Liver (tissue), 9 donors: ENCODE data around the gene AKAP11. TPM values are rescaled to one million over a fixed set of nuclear protein-coding genes. Genes with fewer than 3 reads are reported as not detected.
A peak's percentile ranks its signal among the peaks of the same experiment; 100 is the strongest.

Source experiments
- DNase-seq: peaks from one replicate; pipeline ENCODE4 v3.0.0-alpha.2; 2017; ENCODE audit warnings: low spot score
- H3K27ac ChIP-seq, 2 donors: one replicate each; pipeline ENCODE4 v1.7.0; 2013; ENCODE audit warnings: inconsistent platforms in 2 of 2, low read length in 2 of 2, control low read depth in 1 of 2, low read depth in 1 of 2, mild to moderate bottlenecking in 1 of 2
- H3K27me3 ChIP-seq, 4 donors: one replicate each; pipeline versions ENCODE4 v1.6.1 to v1.7.0; 2013; ENCODE audit warnings: low read length in 3 of 4, inconsistent platforms in 1 of 4, mild to moderate bottlenecking in 1 of 4, moderate library complexity in 1 of 4; ENCODE audit not compliant: control insufficient read depth in 4 of 4, insufficient read depth in 4 of 4
- H3K36me3 ChIP-seq, 4 donors: one replicate each; pipeline versions ENCODE4 v1.6.1 to v1.7.0; 2013; ENCODE audit warnings: low read length in 3 of 4, mild to moderate bottlenecking in 3 of 4, low read depth in 1 of 4, moderate library complexity in 1 of 4; ENCODE audit not compliant: control insufficient read depth in 4 of 4, insufficient read depth in 3 of 4
- H3K4me1 ChIP-seq, 4 donors: one replicate each; pipeline versions ENCODE4 v1.6.1 to v1.7.0; 2013; ENCODE audit warnings: low read length in 3 of 4, mild to moderate bottlenecking in 3 of 4, moderate library complexity in 1 of 4; ENCODE audit not compliant: control insufficient read depth in 4 of 4, insufficient read depth in 4 of 4
- H3K4me3 ChIP-seq, 3 donors: one replicate each; pipeline versions ENCODE4 v1.6.1 to v1.7.0; 2013; ENCODE audit warnings: low read length in 3 of 3, control low read depth in 1 of 3, low read depth in 1 of 3, mild to moderate bottlenecking in 1 of 3
- H3K9ac ChIP-seq, 2 donors: one replicate each; pipeline ENCODE4 v1.7.0; 2013; ENCODE audit warnings: low read length in 2 of 2, mild to moderate bottlenecking in 2 of 2, moderate library complexity in 2 of 2, control low read depth in 1 of 2, low read depth in 1 of 2
- H3K9me3 ChIP-seq, 4 donors: one replicate each; pipeline versions ENCODE4 v1.6.1 to v1.7.0; 2013; ENCODE audit warnings: low read length in 3 of 4; ENCODE audit not compliant: control insufficient read depth in 4 of 4
- EGR1 ChIP-seq, 2 donors: IDR thresholded peaks; 2 replicates each; pipeline ENCODE4 v1.6.1; 2016 to 2018; ENCODE audit warnings: antibody characterized with exemption in 2 of 2, low read depth in 2 of 2
- FOXA1 ChIP-seq: IDR thresholded peaks from 2 replicates; pipeline ENCODE4 v1.6.1; 2016; ENCODE audit warnings: antibody characterized with exemption
- FOXA2 ChIP-seq: IDR thresholded peaks from 2 replicates; pipeline ENCODE4 v1.6.1; 2016; ENCODE audit warnings: antibody characterized with exemption
- GABPA ChIP-seq, 2 donors: IDR thresholded peaks in 1 of 2; conservative IDR thresholded peaks in 1 of 2; 2 replicates each; pipeline ENCODE4 v1.6.1; 2016; ENCODE audit warnings: antibody characterized with exemption in 2 of 2, mild to moderate bottlenecking in 1 of 2, moderate library complexity in 1 of 2
- HNF4A ChIP-seq, 2 donors: conservative IDR thresholded peaks; 2 replicates each; pipeline ENCODE4 v1.6.1; 2016; ENCODE audit warnings: antibody characterized with exemption in 2 of 2, mild to moderate bottlenecking in 2 of 2
- JUND ChIP-seq, 2 donors: IDR thresholded peaks; 2 replicates each; pipeline ENCODE4 v1.6.1; 2016; ENCODE audit warnings: antibody characterized with exemption in 2 of 2
- NR2F2 ChIP-seq: IDR thresholded peaks from 2 replicates; pipeline ENCODE4 v1.6.1; 2016; ENCODE audit warnings: antibody characterized with exemption
- RAD21 ChIP-seq, 2 donors: IDR thresholded peaks; 2 replicates each; pipeline ENCODE4 v1.6.1; 2016; ENCODE audit warnings: antibody characterized with exemption in 2 of 2, mild to moderate bottlenecking in 2 of 2
- RXRA ChIP-seq, 2 donors: IDR thresholded peaks; 2 replicates each; pipeline ENCODE4 v1.6.1; 2017 to 2018; ENCODE audit warnings: antibody characterized with exemption in 2 of 2, mild to moderate bottlenecking in 1 of 2
- SP1 ChIP-seq: IDR thresholded peaks from 2 replicates; pipeline ENCODE4 v1.6.1; 2018; ENCODE audit warnings: antibody characterized with exemption, mild to moderate bottlenecking
- TAF1 ChIP-seq: conservative IDR thresholded peaks from 2 replicates; pipeline ENCODE4 v1.6.1; 2016; ENCODE audit warnings: antibody characterized with exemption, mild to moderate bottlenecking
- YY1 ChIP-seq: IDR thresholded peaks from 2 replicates; pipeline ENCODE4 v1.6.1; 2016; ENCODE audit warnings: antibody characterized with exemption, mild to moderate bottlenecking
- WGBS: extraction: QIAGEN DNeasy Blood & Tissue Kit; methylation state at CpG from one replicate; pipeline ENCODE4 v1.1.7; 2013; 5-methylcytosine and 5-hydroxymethylcytosine counted together
- polyA plus RNA-seq, 2 donors: library from polyadenylated mRNA; stranded (reverse) in 1 of 2; unstranded in 1 of 2; fragments of 200-250 nt in 1 of 2; fragments of >200 nt in 1 of 2; fragmentation: Nextera tagmentation in 1 of 2; extraction: Ambion mirVana in 1 of 2; gene quantifications; one replicate each; pipeline versions ENCODE4 v1.2.1 to v1.2.3, GENCODE V29; 2013 to 2015
- total RNA-seq, 2 donors: library from RNA; depleted of rRNA; stranded (reverse); fragments of >200 nt; gene quantifications; one replicate each; pipeline ENCODE4 v1.2.3, GENCODE V29; 2014
- TF ChIP-seq, protein P1 (sequence below): fragments of 150-350 bp; IDR thresholded peaks from 2 replicates; pipeline ENCODE4 v1.5.1; 2017; ENCODE audit warnings: improper control_type of control experiment, low read depth, low read length; ENCODE audit not compliant: missing input control
- TF ChIP-seq, protein P2 (sequence below): IDR thresholded peaks from 2 replicates; pipeline ENCODE4 v1.6.1; 2016; ENCODE audit warnings: antibody characterized with exemption
- TF ChIP-seq, protein P3 (sequence below): IDR thresholded peaks from 2 replicates; pipeline ENCODE4 v1.6.1; 2016; ENCODE audit warnings: antibody characterized with exemption
- TF ChIP-seq, protein P4 (sequence below): IDR thresholded peaks from 2 replicates; pipeline ENCODE4 v1.6.1; 2016; ENCODE audit warnings: antibody characterized with exemption
- TF ChIP-seq, protein P5 (sequence below): IDR thresholded peaks from 2 replicates; pipeline ENCODE4 v1.6.1; 2016; ENCODE audit warnings: antibody characterized with exemption, mild to moderate bottlenecking
- donor health status: healthy.
- donor health status: healthy.
- donor health status: healthy.
- donor health status: healthy.
- donor health status: healthy.

Gene AKAP11, protein sequence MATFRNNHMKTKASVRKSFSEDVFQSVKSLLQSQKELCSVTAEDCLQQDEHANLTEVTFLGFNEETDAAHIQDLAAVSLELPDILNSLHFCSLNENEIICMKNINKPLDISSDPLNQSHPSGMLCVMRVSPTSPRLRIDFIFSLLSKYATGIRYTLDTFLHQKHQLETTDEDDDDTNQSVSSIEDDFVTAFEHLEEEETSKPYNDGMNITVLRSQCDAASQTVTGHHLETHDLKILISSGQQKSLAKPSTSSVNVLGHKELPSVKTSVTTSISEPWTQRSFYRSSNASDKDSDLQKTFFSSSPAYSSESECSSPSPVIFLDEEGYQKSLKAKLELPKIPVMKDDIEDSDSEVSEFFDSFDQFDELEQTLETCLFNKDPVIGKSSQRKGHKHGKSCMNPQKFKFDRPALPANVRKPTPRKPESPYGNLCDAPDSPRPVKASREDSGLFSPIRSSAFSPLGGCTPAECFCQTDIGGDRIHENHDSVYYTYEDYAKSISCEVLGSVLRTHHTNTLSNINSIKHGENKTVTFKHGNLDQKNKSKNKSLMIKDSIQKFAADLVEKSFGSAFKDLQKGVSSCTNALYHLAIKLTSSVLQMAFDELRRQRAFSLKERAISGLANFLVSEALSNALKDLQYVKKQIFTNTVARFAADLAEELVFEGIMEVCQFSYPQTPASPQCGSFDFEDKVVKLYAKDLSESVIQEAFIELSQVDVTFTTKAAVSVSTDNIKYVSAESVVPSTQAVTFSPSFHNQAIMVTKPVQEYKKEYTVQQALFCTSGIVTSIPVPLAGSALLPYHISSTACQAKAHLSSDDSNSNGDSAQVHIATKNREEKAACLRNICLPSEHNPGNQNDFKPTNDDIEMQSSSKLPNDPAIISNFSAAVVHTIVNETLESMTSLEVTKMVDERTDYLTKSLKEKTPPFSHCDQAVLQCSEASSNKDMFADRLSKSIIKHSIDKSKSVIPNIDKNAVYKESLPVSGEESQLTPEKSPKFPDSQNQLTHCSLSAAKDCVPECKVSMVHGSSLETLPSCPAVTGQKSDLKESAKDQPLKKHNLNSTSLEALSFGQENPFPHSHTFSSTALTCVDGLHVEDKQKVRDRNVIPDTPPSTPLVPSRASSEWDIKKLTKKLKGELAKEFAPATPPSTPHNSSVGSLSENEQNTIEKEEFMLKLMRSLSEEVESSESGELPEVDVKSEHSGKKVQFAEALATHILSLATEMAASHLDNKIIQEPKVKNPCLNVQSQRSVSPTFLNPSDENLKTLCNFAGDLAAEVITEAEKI (N-terminal part only)
- total RNA-seq (10 to 100 TPM; 11.3 to 12.0 TPM), polyA plus RNA-seq (1 to 10 TPM; 2.5 to 3.3 TPM)

DNA sequence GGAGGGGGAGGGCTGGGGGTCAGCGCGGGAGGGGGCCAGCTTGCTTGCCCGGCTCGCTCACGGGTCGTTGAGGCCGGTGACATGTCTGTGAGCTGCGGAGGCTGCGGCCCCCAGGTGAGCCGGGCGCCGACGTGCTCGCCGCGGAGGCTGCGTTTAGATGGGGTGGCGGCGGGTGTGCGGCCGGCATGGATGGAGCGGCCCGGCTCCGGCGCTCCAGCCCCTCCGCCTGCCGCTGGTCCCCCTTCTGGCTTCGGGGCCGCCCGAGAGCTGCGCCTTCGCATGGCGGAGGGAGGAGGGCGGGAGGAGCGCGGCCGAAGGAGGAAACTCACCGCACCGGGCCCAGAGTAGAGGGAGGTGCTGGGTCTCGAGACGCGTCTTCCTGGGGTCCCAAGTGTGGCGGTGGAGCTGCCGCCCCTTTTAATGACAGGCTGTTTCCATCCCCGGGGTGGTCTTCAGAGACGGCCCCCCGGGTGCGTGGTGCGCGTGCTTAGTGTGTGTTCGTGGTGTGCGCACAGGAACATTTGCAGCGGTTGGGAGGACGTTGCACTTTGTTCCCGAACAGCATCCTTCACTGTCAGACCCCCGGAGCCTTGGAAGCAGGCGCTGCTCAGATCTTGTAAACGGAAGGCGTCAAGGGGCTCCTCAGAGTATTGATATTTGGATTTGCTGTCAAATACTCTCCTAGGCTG lies at the start of gene AKAP11:
Gene AKAP11 (plus strand): TSS at position 38 of the 689 bp plus-strand sequence. CDS start 14,197 bp downstream, outside the sequence.
- TF ChIP-seq HNF4A (conservative IDR thresholded peaks at IDR 0.05), result peak; percentile 19 to 37
- no peak for TF ChIP-seq GABPA (IDR thresholded peaks at IDR 0.05 in 1 of 2, conservative IDR thresholded peaks at IDR 0.05 in 1 of 2)
- TF ChIP-seq RXRA (IDR thresholded peaks at IDR 0.05), result peak in 1 of 2 donors; percentile 41
- TF ChIP-seq TAF1, result no peak
- no peak for TF ChIP-seq YY1
- no peak for TF ChIP-seq NR2F2
- TF ChIP-seq SP1, result no peak
- TF ChIP-seq JUND (IDR thresholded peaks at IDR 0.05), result no peak
- no peak for TF ChIP-seq FOXA2
- TF ChIP-seq RAD21 (IDR thresholded peaks at IDR 0.05), result no peak
- TF ChIP-seq, protein P1, sequence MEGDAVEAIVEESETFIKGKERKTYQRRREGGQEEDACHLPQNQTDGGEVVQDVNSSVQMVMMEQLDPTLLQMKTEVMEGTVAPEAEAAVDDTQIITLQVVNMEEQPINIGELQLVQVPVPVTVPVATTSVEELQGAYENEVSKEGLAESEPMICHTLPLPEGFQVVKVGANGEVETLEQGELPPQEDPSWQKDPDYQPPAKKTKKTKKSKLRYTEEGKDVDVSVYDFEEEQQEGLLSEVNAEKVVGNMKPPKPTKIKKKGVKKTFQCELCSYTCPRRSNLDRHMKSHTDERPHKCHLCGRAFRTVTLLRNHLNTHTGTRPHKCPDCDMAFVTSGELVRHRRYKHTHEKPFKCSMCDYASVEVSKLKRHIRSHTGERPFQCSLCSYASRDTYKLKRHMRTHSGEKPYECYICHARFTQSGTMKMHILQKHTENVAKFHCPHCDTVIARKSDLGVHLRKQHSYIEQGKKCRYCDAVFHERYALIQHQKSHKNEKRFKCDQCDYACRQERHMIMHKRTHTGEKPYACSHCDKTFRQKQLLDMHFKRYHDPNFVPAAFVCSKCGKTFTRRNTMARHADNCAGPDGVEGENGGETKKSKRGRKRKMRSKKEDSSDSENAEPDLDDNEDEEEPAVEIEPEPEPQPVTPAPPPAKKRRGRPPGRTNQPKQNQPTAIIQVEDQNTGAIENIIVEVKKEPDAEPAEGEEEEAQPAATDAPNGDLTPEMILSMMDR, result no peak
- TF ChIP-seq, protein P2, sequence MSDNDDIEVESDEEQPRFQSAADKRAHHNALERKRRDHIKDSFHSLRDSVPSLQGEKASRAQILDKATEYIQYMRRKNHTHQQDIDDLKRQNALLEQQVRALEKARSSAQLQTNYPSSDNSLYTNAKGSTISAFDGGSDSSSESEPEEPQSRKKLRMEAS, result peak; percentile 30
- TF ChIP-seq FOXA1, result no peak
- TF ChIP-seq, protein P3, sequence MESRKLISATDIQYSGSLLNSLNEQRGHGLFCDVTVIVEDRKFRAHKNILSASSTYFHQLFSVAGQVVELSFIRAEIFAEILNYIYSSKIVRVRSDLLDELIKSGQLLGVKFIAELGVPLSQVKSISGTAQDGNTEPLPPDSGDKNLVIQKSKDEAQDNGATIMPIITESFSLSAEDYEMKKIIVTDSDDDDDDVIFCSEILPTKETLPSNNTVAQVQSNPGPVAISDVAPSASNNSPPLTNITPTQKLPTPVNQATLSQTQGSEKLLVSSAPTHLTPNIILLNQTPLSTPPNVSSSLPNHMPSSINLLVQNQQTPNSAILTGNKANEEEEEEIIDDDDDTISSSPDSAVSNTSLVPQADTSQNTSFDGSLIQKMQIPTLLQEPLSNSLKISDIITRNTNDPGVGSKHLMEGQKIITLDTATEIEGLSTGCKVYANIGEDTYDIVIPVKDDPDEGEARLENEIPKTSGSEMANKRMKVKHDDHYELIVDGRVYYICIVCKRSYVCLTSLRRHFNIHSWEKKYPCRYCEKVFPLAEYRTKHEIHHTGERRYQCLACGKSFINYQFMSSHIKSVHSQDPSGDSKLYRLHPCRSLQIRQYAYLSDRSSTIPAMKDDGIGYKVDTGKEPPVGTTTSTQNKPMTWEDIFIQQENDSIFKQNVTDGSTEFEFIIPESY, result no peak
- TF ChIP-seq, protein P4, sequence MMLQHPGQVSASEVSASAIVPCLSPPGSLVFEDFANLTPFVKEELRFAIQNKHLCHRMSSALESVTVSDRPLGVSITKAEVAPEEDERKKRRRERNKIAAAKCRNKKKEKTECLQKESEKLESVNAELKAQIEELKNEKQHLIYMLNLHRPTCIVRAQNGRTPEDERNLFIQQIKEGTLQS, result no peak
- TF ChIP-seq, protein P5, sequence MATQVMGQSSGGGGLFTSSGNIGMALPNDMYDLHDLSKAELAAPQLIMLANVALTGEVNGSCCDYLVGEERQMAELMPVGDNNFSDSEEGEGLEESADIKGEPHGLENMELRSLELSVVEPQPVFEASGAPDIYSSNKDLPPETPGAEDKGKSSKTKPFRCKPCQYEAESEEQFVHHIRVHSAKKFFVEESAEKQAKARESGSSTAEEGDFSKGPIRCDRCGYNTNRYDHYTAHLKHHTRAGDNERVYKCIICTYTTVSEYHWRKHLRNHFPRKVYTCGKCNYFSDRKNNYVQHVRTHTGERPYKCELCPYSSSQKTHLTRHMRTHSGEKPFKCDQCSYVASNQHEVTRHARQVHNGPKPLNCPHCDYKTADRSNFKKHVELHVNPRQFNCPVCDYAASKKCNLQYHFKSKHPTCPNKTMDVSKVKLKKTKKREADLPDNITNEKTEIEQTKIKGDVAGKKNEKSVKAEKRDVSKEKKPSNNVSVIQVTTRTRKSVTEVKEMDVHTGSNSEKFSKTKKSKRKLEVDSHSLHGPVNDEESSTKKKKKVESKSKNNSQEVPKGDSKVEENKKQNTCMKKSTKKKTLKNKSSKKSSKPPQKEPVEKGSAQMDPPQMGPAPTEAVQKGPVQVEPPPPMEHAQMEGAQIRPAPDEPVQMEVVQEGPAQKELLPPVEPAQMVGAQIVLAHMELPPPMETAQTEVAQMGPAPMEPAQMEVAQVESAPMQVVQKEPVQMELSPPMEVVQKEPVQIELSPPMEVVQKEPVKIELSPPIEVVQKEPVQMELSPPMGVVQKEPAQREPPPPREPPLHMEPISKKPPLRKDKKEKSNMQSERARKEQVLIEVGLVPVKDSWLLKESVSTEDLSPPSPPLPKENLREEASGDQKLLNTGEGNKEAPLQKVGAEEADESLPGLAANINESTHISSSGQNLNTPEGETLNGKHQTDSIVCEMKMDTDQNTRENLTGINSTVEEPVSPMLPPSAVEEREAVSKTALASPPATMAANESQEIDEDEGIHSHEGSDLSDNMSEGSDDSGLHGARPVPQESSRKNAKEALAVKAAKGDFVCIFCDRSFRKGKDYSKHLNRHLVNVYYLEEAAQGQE, result no peak
- no peak for TF ChIP-seq EGR1 (IDR thresholded peaks at IDR 0.05; ENCODE audit: low read depth in 2 of 2)
- peak within 1 kb of the TSS in 1 of 2 donors; percentile 59 for H3K9ac ChIP-seq
- peak within 1 kb of the TSS; percentile 81 to 89 for H3K27ac ChIP-seq
- H3K4me3 ChIP-seq, result peak within 1 kb of the TSS; percentile 57 to 84 (median 82)
- H3K36me3 ChIP-seq, result no peaks in the 10 kb centered on the region
- under 1% methylated on average over 59 of the region's 59 CpGs for WGBS
- H3K27me3 ChIP-seq, result no peaks in the 10 kb centered on the region
- DNase-seq, result peak; percentile 61
- peaks cover 2 to 15% (median 8%) of the 10 kb centered on the region in 4 donors for H3K4me1 ChIP-seq
- H3K9me3 ChIP-seq, result no peaks in the 10 kb centered on the region
